ENCODE results near the gene CFD.
"Not testable (repeated sequence)": the region's sequence is repeated elsewhere in the genome, so short reads cannot be mapped to it uniquely, and the experiment has no call there.

The CFD gene

DNA sequence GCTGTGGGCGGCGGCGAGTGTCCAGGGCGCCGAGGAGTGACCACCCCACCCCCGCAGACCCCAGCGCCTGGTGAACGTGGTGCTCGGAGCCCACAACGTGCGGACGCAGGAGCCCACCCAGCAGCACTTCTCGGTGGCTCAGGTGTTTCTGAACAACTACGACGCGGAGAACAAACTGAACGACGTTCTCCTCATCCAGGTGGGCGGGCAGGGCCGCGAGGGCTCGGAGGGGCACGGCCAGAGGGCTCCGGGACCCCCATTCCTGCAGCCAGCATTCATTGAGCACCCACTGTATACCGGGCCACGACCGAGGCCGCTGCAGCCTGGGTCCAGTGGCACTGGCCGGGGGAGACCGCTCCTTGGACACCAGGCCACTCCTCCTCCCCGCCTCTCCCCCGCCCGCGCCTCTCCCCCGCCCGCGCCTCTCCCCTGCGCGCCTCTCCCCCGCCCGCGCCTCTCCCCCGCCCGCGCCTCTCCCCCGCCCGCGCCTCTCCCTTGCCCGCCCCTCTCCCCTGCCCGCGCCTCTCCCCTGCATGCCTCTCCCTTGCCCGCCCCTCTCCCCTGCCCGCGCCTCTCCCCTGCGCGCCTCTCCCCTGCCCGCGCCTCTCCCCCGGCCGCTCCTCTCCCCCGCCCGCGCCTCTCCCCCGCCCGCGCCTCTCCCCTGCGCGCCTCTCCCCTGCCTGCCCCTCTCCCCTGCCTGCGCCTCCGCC lies 15.5 kb upstream of the CFD start:
- peaks cover 8% of the 10 kb centered on the region for H3K4me1 ChIP-seq (ENCODE audit: control insufficient read depth, insufficient read depth, low read length, poor library complexity, severe bottlenecking)
- no peak for DNase-seq
- no peaks in the 10 kb centered on the region for H3K36me3 ChIP-seq (ENCODE audit: control insufficient read depth, insufficient read depth, low read length)
- no peak overlapping the region for H3K27ac ChIP-seq (ENCODE audit: insufficient read depth, low read length, poor library complexity, severe bottlenecking)
- H3K27me3 ChIP-seq (replicated peaks; ENCODE audit: control insufficient read depth, insufficient read depth, low read length, poor library complexity, severe bottlenecking): peaks cover 21% of the 10 kb centered on the region
- no peak overlapping the region for H3K4me3 ChIP-seq (ENCODE audit: insufficient read depth, low read depth, low read length, poor library complexity, severe bottlenecking)
- no peaks in the 10 kb centered on the region for H3K9me3 ChIP-seq (ENCODE audit: control insufficient read depth, low read length)

DNA sequence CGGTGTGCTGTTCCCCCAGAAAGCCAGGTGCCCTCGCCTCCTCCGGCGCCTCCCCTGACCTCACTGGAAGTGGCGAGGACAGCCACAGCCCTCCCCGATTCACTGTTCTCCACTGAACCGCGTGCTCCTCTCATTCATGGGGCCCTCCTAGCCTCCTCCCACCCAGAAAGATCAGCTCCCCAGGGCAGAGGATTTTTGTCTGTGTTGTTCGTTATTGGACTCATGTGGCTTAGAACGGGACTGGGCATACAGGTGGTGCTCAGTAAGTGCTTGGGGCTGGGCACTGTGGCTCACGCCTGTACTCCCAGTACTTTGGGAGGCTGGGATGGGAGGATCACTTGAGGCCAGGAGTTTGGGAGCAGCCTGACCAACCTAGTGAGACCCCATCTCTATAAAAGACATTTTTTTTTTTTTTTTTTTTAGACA lies 14.9 kb upstream of the CFD start:
- DNase-seq: no peak
- Histone ChIP-seq H3K9me3 (ENCODE audit: control insufficient read depth, low read length) (no peaks in the 10 kb centered on the region), H3K27ac (ENCODE audit: insufficient read depth, low read length, poor library complexity, severe bottlenecking) (no peak overlapping the region), H3K4me1 (ENCODE audit: control insufficient read depth, insufficient read depth, low read length, poor library complexity, severe bottlenecking) (peaks cover 8% of the 10 kb centered on the region), H3K4me3 (ENCODE audit: insufficient read depth, low read depth, low read length, poor library complexity, severe bottlenecking) (no peak overlapping the region), H3K36me3 (ENCODE audit: control insufficient read depth, insufficient read depth, low read length) (no peaks in the 10 kb centered on the region), H3K27me3 (replicated peaks; ENCODE audit: control insufficient read depth, insufficient read depth, low read length, poor library complexity, severe bottlenecking) (peaks cover 21% of the 10 kb centered on the region)

DNA sequence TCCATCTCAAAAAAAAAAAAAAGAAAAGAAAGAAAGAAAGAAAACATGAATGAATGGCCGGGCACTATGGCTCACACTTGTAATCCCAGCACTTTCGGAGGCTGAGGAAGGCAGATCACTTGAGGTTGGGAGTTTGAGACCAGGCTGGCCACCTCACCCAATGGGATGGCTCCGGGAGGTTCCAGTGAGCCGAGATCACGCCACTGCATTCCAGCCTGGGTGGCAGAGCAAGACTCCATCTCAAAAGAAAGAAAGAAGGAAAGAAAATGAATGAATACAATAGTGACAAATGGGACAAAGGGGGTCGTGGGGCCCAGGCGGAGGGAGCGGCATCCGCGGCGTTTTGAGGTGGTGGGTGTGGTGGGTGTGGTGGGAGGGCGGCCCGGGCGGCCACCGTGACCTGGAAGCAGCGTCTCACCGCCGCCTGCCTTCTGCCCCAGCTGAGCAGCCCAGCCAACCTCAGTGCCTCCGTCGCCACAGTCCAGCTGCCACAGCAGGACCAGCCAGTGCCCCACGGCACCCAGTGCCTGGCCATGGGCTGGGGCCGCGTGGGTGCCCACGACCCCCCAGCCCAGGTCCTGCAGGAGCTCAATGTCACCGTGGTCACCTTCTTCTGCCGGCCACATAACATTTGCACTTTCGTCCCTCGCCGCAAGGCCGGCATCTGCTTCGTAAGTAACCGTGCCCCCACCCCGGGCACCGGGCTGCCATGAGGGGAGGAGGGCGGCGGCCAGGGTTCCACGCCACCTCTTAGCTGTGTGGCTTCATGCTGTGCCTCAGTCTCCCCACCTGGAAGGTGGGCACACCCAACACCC lies 13.6 kb upstream of the CFD start:
- DNase-seq: no peak
- peaks cover 8% of the 10 kb centered on the region for H3K4me1 ChIP-seq (ENCODE audit: control insufficient read depth, insufficient read depth, low read length, poor library complexity, severe bottlenecking)
- peaks cover 33% of the 10 kb centered on the region for H3K27me3 ChIP-seq (replicated peaks; ENCODE audit: control insufficient read depth, insufficient read depth, low read length, poor library complexity, severe bottlenecking)
- no peak overlapping the region for H3K4me3 ChIP-seq (ENCODE audit: insufficient read depth, low read depth, low read length, poor library complexity, severe bottlenecking)
- H3K27ac ChIP-seq (ENCODE audit: insufficient read depth, low read length, poor library complexity, severe bottlenecking): no peak overlapping the region
- H3K36me3 ChIP-seq (ENCODE audit: control insufficient read depth, insufficient read depth, low read length): no peaks in the 10 kb centered on the region
- H3K9me3 ChIP-seq (ENCODE audit: control insufficient read depth, low read length): no peaks in the 10 kb centered on the region

GRCh38 chr19:848386-848921 lies 11.0 kb upstream of the CFD start:
- H3K27ac ChIP-seq (ENCODE audit: insufficient read depth, low read length, poor library complexity, severe bottlenecking): no peak overlapping the region
- H3K4me1 ChIP-seq (ENCODE audit: control insufficient read depth, insufficient read depth, low read length, poor library complexity, severe bottlenecking): peaks cover 4% of the 10 kb centered on the region
- H3K36me3 ChIP-seq (ENCODE audit: control insufficient read depth, insufficient read depth, low read length): no peaks in the 10 kb centered on the region
- DNase-seq: no peak
- H3K27me3 ChIP-seq (replicated peaks; ENCODE audit: control insufficient read depth, insufficient read depth, low read length, poor library complexity, severe bottlenecking): peaks cover 36% of the 10 kb centered on the region
- H3K4me3 ChIP-seq (ENCODE audit: insufficient read depth, low read depth, low read length, poor library complexity, severe bottlenecking): no peak overlapping the region
- no peaks in the 10 kb centered on the region for H3K9me3 ChIP-seq (ENCODE audit: control insufficient read depth, low read length)

DNA sequence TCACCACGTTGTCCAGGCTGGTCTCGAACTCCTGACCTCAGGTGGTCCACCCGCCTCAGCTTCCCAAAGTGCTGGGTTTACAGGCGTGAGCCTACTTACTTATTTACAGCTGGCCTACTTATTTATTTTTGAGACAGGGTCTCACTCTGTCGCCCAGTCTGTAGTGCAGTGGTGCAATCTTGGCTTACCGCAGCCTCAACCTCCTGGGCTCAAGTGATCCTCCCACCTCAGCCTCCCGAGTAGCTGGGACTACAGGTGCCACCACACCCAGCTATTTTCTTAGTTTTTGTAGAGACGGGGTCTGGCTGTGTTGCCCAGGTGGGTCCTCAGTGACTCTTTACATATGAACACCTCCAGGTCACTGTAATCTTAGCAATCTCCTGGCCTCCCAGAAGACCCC lies 10.3 kb upstream of the CFD start:
- not testable (repeated sequence) for DNase-seq; H3K9me3 ChIP-seq (ENCODE audit: control insufficient read depth, low read length); H3K4me1 ChIP-seq (ENCODE audit: control insufficient read depth, insufficient read depth, low read length, poor library complexity, severe bottlenecking); H3K36me3 ChIP-seq (ENCODE audit: control insufficient read depth, insufficient read depth, low read length); H3K4me3 ChIP-seq (ENCODE audit: insufficient read depth, low read depth, low read length, poor library complexity, severe bottlenecking); H3K27ac ChIP-seq (ENCODE audit: insufficient read depth, low read length, poor library complexity, severe bottlenecking)
- H3K27me3 ChIP-seq (replicated peaks; ENCODE audit: control insufficient read depth, insufficient read depth, low read length, poor library complexity, severe bottlenecking): peaks cover 34% of the 10 kb centered on the region

DNA sequence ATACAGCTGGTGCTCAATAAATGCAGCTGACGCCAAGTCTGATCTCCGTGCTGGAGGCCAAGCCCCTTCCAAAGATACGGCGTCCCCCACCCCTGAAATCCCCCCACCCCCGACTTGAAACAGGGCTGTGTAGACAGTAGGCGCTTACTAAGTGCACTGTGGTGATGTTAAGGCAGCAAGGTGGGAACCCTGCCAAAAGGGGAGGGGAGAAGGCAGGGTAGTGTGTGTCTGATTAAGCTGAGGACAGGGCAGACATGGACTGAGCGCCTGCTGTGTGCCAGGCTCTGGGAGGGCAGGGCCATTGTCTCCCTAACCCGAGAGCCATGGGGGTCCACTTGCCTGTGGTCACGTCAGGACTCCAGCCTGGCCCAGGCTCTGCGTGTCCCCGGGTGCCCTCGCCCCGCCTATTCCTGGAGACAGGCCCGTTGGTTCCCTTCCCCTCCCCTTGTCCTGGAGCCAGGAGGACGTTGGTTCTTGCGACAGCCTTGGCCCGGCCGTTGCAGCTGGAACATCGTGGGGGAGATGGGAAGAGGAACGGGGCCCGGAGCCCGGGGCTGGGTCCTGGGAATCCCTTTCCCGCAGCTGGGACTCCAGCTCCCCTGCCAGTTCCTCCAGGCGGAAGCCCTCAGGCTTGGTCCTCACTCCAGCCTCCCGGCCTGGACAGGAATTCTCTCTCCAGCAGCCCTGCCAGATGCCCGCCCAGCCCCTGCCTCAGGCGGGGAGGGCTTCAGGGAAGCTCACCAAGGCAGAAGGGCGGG lies 9.1 kb upstream of the CFD start:
- H3K4me1 ChIP-seq (ENCODE audit: control insufficient read depth, insufficient read depth, low read length, poor library complexity, severe bottlenecking): no peaks in the 10 kb centered on the region
- H3K27ac ChIP-seq (ENCODE audit: insufficient read depth, low read length, poor library complexity, severe bottlenecking): no peak overlapping the region
- H3K4me3 ChIP-seq (ENCODE audit: insufficient read depth, low read depth, low read length, poor library complexity, severe bottlenecking): no peak overlapping the region

GRCh38 chr19:850979-851335 lies 8.5 kb upstream of the CFD start:
- Histone ChIP-seq H3K27ac (ENCODE audit: insufficient read depth, low read length, poor library complexity, severe bottlenecking) (no peak overlapping the region), H3K9me3 (ENCODE audit: control insufficient read depth, low read length) (no peaks in the 10 kb centered on the region), H3K36me3 (ENCODE audit: control insufficient read depth, insufficient read depth, low read length) (no peaks in the 10 kb centered on the region), H3K4me3 (ENCODE audit: insufficient read depth, low read depth, low read length, poor library complexity, severe bottlenecking) (no peak overlapping the region), H3K27me3 (replicated peaks; ENCODE audit: control insufficient read depth, insufficient read depth, low read length, poor library complexity, severe bottlenecking) (peaks cover 30% of the 10 kb centered on the region), H3K4me1 (ENCODE audit: control insufficient read depth, insufficient read depth, low read length, poor library complexity, severe bottlenecking) (no peaks in the 10 kb centered on the region)
- DNase-seq: no peak

More for the DNA sequence above, 9.1 kb upstream of the CFD start:
- Histone ChIP-seq H3K36me3 (ENCODE audit: control insufficient read depth, insufficient read depth, low read length) (no peaks in the 10 kb centered on the region), H3K9me3 (ENCODE audit: control insufficient read depth, low read length) (no peaks in the 10 kb centered on the region), H3K27me3 (replicated peaks; ENCODE audit: control insufficient read depth, insufficient read depth, low read length, poor library complexity, severe bottlenecking) (peaks cover 30% of the 10 kb centered on the region)
- no peak for DNase-seq

- Histone ChIP-seq H3K36me3 (ENCODE audit: control insufficient read depth, insufficient read depth, low read length) (no peaks in the 10 kb centered on the region), H3K27ac (ENCODE audit: insufficient read depth, low read length, poor library complexity, severe bottlenecking) (no peak within 1 kb of the TSS), H3K4me3 (ENCODE audit: insufficient read depth, low read depth, low read length, poor library complexity, severe bottlenecking) (no peak within 1 kb of the TSS), H3K4me1 (ENCODE audit: control insufficient read depth, insufficient read depth, low read length, poor library complexity, severe bottlenecking) (no peaks in the 10 kb centered on the region), H3K9me3 (ENCODE audit: control insufficient read depth, low read length) (no peaks in the 10 kb centered on the region), H3K27me3 (replicated peaks; ENCODE audit: control insufficient read depth, insufficient read depth, low read length, poor library complexity, severe bottlenecking) (peaks cover 30% of the 10 kb centered on the region)
- DNase-seq: no peak
These were observed 7.1 kb upstream of the CFD start, which contains the start of gene ELANE for GRCh38 chr19:852136-853013. ELANE (plus strand) TSS chr19:852303; CDS start chr19:852329, 26 bp downstream.

- DNase-seq: no peak
- peaks cover 30% of the 10 kb centered on the region for H3K27me3 ChIP-seq (replicated peaks; ENCODE audit: control insufficient read depth, insufficient read depth, low read length, poor library complexity, severe bottlenecking)
These were observed 6.4 kb upstream of the CFD start for GRCh38 chr19:853014-853585.

More at GRCh38 chr19:853014-853585, 6.4 kb upstream of the CFD start:
- Histone ChIP-seq H3K36me3 (ENCODE audit: control insufficient read depth, insufficient read depth, low read length) (no peaks in the 10 kb centered on the region), H3K9me3 (ENCODE audit: control insufficient read depth, low read length) (no peaks in the 10 kb centered on the region), H3K4me3 (ENCODE audit: insufficient read depth, low read depth, low read length, poor library complexity, severe bottlenecking) (no peak overlapping the region), H3K4me1 (ENCODE audit: control insufficient read depth, insufficient read depth, low read length, poor library complexity, severe bottlenecking) (no peaks in the 10 kb centered on the region), H3K27ac (ENCODE audit: insufficient read depth, low read length, poor library complexity, severe bottlenecking) (no peak overlapping the region)
